Uterus (tissue), 2 donors: ENCODE data around the gene RET.

Experiments
- POLR2A ChIP-seq, 2 donors: fragments of 450-650 bp; IDR thresholded peaks; one replicate each; pipeline ENCODE4 v1.6.1; 2016; ENCODE audit warnings: antibody characterized with exemption in 2 of 2, mild to moderate bottlenecking in 1 of 2, moderate library complexity in 1 of 2
- TF ChIP-seq, protein P1 (sequence below), 4 experiments: fragments of 200-600 bp in 2 of 4; fragments of 450-650 bp in 2 of 4; sonication (generic) in 2 of 4; IDR thresholded peaks; one replicate each; pipeline ENCODE4 v1.5.1; 2016 to 2019; ENCODE audit warnings: antibody characterized with exemption in 4 of 4, mild to moderate bottlenecking in 2 of 4, moderate library complexity in 1 of 4

DNA sequence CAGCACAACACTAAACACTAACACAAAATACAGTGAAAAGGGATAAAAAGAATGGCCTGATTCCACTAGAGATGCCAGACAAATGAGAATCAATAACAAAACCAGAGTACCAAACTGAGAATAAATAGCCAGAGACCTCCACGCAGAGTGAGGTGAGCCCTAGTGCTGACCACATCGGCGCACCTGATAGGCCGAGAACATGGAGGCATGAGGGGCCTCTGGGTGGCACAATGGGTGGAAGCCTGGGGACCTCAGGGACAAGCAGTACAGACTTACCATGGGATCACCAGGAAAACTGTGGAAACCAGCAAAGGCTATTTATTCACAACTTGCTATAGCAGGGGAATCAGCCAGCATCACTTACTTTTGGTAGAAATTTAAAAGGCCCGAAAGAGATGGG, 59.6 kb downstream of the RET start:
- TF ChIP-seq, protein P1, sequence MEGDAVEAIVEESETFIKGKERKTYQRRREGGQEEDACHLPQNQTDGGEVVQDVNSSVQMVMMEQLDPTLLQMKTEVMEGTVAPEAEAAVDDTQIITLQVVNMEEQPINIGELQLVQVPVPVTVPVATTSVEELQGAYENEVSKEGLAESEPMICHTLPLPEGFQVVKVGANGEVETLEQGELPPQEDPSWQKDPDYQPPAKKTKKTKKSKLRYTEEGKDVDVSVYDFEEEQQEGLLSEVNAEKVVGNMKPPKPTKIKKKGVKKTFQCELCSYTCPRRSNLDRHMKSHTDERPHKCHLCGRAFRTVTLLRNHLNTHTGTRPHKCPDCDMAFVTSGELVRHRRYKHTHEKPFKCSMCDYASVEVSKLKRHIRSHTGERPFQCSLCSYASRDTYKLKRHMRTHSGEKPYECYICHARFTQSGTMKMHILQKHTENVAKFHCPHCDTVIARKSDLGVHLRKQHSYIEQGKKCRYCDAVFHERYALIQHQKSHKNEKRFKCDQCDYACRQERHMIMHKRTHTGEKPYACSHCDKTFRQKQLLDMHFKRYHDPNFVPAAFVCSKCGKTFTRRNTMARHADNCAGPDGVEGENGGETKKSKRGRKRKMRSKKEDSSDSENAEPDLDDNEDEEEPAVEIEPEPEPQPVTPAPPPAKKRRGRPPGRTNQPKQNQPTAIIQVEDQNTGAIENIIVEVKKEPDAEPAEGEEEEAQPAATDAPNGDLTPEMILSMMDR (IDR thresholded peaks at IDR 0.05) = no peak
- TF ChIP-seq POLR2A (IDR thresholded peaks at IDR 0.05) = no peak
